PFSK-1 (cell line): Measurements from ENCODE around the gene SPATS2L.

Experiments
- FOXP2 ChIP-seq: optimal IDR thresholded peaks from 2 replicates; pipeline ENCODE3; 2011; ENCODE audit warnings: borderline replicate concordance, control low read depth, inconsistent platforms; ENCODE audit not compliant: insufficient read depth; ENCODE audit errors: extremely low read length, extremely low read depth
- POLR2AphosphoS5 ChIP-seq: IDR thresholded peaks from 2 replicates; pipeline ENCODE4 v1.6.1; 2012; ENCODE audit warnings: low read depth, mild to moderate bottlenecking, control low read depth, low read length, moderate library complexity
- SIN3A ChIP-seq: IDR thresholded peaks from 2 replicates; pipeline ENCODE4 v1.6.1; 2012; ENCODE audit warnings: mild to moderate bottlenecking, low read length, moderate library complexity, borderline replicate concordance; ENCODE audit not compliant: insufficient read depth
- TAF1 ChIP-seq: IDR thresholded peaks from 2 replicates; pipeline ENCODE4 v1.6.1; 2012; ENCODE audit warnings: low read length, control low read depth, borderline replicate concordance; ENCODE audit not compliant: insufficient read depth
- TF ChIP-seq, protein P1 (sequence below), 2 experiments: IDR thresholded peaks; 2 replicates each; pipeline versions ENCODE4 v1.6.1 to v1.8.0; 2011 to 2012; ENCODE audit warnings: low read depth in 2 of 2, low read length in 2 of 2, control low read depth in 1 of 2, inconsistent platforms in 1 of 2, mild to moderate bottlenecking in 1 of 2, moderate library complexity in 1 of 2; ENCODE audit not compliant: insufficient read depth in 1 of 2

Gene SPATS2L

DNA sequence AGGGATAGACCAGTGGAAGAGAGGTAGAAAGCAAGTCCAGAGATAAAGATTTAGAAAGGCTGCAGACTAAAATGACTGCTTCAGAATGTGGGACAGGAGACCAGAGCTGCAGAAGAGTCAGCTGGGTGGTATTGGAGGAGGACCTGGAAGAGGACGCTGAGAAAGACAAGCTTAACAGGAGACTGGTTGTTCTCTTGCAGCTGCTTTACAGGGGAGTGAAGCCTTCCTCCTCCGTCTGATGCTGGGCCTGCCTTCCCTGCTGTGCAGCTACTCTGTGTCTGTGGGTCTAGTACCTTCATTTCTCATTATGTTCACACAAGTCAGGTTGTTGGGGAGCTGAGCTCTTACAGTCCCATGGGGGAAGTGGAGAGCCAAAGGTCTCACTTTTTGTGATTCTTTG is 35.7 kb downstream of the SPATS2L start:
- TF ChIP-seq TAF1 (no peak), SIN3A (no peak), POLR2AphosphoS5 (no peak), FOXP2 (no peak)

DNA sequence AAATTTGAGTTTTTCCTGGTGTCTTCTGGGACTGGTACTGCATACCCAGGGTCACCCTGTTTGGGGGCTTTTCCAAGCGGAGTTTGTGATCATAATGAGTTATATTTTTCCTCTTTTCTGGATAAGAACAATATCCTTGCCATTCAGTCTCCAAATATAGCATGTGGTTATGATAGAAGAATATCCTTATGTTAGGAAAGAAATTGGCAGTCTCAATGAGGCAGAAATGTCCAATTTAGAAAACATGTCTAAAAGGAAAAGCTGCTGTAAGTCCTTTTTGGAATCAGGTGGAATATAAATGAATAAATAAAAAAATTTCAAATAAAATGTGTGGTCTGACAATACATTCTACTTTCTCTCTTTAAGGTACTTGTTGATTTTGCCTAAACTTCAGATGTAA is 36.2 kb downstream of the SPATS2L start:
- no peak for TF ChIP-seq SIN3A
- no peak for TF ChIP-seq TAF1
- TF ChIP-seq POLR2AphosphoS5: no peak
- TF ChIP-seq, protein P1, sequence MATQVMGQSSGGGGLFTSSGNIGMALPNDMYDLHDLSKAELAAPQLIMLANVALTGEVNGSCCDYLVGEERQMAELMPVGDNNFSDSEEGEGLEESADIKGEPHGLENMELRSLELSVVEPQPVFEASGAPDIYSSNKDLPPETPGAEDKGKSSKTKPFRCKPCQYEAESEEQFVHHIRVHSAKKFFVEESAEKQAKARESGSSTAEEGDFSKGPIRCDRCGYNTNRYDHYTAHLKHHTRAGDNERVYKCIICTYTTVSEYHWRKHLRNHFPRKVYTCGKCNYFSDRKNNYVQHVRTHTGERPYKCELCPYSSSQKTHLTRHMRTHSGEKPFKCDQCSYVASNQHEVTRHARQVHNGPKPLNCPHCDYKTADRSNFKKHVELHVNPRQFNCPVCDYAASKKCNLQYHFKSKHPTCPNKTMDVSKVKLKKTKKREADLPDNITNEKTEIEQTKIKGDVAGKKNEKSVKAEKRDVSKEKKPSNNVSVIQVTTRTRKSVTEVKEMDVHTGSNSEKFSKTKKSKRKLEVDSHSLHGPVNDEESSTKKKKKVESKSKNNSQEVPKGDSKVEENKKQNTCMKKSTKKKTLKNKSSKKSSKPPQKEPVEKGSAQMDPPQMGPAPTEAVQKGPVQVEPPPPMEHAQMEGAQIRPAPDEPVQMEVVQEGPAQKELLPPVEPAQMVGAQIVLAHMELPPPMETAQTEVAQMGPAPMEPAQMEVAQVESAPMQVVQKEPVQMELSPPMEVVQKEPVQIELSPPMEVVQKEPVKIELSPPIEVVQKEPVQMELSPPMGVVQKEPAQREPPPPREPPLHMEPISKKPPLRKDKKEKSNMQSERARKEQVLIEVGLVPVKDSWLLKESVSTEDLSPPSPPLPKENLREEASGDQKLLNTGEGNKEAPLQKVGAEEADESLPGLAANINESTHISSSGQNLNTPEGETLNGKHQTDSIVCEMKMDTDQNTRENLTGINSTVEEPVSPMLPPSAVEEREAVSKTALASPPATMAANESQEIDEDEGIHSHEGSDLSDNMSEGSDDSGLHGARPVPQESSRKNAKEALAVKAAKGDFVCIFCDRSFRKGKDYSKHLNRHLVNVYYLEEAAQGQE (IDR thresholded peaks at IDR 0.05; ENCODE audit: insufficient read depth in 1 of 2, low read depth in 2 of 2, low read length in 2 of 2): no peak
- no peak for TF ChIP-seq FOXP2

DNA sequence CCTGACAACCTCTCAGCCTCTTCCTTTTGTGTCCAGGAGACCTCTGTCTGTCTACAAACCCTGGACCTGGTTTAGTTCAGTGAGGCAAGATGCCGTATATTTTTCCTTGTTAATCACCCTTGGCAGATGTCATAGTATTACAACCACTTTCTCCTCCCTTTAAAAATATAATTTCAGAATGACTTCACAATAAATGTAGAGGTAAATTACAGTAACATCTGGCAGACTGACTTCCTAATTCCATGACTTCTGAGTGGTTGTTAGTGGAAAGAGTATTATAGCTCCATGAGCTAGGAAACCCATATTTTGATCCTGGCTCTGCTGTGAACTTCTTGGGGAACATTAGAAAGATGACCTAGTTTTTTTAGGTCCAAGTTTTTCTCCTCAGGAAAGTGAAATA is 39.5 kb downstream of the SPATS2L start:
- no peak for TF ChIP-seq FOXP2
- TF ChIP-seq TAF1: no peak
- no peak for TF ChIP-seq SIN3A
- TF ChIP-seq, protein P1 (IDR thresholded peaks at IDR 0.05; ENCODE audit: insufficient read depth in 1 of 2, low read depth in 2 of 2, low read length in 2 of 2): no peak
- no peak for TF ChIP-seq POLR2AphosphoS5

DNA sequence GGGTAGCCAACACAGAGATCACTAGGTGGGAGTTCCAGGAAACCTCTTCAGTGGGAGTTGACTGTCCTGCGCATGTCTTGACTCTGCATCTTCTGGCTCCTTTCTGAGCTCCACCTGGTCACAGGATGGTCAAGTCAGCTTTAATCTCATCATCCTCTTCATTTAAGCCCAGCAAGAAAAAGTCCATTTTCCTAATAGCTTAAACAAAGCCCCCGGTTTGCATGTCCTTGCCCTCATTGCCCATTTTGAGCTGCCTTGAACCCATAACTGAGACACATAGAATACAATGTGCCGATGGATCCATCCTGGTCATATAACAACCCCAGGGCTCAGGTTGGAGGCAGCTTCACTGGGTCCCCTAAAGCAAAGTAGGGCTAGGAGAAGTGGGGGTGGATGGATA is 40.8 kb downstream of the SPATS2L start:
- no peak for TF ChIP-seq FOXP2

DNA sequence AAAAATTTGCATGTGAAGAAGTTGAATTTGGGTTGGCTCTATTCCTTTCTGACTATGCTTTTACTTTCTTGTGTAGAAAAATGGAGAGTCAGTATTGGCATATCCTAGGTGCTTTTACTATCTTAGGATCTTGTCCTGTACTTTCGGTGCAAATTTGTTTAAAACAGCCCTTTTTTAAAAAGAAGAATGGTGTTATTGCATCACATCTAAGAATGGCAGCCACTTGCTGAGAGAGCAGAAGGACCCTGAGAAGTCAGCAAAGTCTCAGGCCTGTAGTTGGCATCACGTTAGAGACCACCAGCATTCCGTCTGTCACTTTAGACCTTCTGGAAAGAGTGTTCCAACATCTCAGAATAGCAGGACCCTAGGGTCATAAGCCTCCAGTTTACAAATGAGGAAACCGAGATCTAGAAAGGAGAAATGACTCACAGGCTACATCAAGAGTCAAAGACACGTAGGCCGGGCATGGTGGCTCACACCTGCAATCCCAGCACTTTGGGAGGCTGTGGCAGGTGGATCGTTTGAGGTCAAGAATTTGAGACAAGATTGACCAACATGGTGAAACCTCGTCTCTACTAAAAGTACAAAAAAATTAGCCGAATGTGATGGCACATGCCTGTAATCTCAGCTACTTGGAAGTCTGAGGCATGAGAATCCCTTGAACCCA is 42.5 kb downstream of the SPATS2L start:
- TF ChIP-seq SIN3A (no peak), FOXP2 (no peak), TAF1 (no peak), POLR2AphosphoS5 (no peak)
- TF ChIP-seq, protein P1 (IDR thresholded peaks at IDR 0.05; ENCODE audit: insufficient read depth in 1 of 2, low read depth in 2 of 2, low read length in 2 of 2): no peak

DNA sequence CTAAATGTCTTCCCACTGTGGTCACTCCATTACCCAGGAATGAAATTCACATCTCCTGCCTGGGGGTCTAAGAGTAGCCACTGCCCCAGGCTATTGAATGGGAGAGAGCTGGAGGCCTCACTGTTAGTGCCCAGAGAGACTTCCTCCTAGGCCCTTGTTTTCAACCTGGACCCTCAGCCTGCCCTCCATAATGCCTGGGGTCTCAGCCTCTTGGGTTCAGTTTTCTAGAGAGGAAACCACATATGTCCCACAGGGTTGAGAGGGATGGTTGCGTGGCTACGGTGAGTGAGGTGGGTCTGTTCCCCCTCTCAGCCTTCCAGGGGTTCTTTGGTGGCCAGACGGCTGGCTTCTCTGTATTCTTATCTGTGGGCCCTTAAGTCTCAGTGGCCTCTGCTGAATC is 43.4 kb downstream of the SPATS2L start:
- TF ChIP-seq FOXP2 (no peak), SIN3A (no peak), TAF1 (no peak), POLR2AphosphoS5 (no peak)
- TF ChIP-seq, protein P1 (IDR thresholded peaks at IDR 0.05; ENCODE audit: insufficient read depth in 1 of 2, low read depth in 2 of 2, low read length in 2 of 2): no peak
